K562 (cell line): Measurements from ENCODE around the gene ESPN.

Source experiments
- ATF4 ChIP-seq: fragments of 450-650 bp; formaldehyde crosslinking; IDR thresholded peaks from 2 replicates; pipeline ENCODE4 v1.4.0; 2022; ENCODE audit warnings: mild to moderate bottlenecking, moderate library complexity
- CTCF ChIP-seq, 3 experiments: IDR thresholded peaks in 2 of 3; conservative IDR thresholded peaks in 1 of 3; 2 replicates each; pipeline ENCODE4 v1.5.1; 2011 to 2012; ENCODE audit warnings: low read length in 3 of 3, mild to moderate bottlenecking in 3 of 3, control low read depth in 2 of 3, improper control_type of control experiment in 1 of 3, inconsistent platforms in 1 of 3, low read depth in 1 of 3, mixed read lengths in 1 of 3, moderate library complexity in 1 of 3; ENCODE audit not compliant: insufficient read depth in 2 of 3
- EP300 ChIP-seq: IDR thresholded peaks from 2 replicates; pipeline ENCODE4 v1.6.1; 2012; ENCODE audit warnings: low read length, improper control_type of control experiment
- EZH2 ChIP-seq: IDR thresholded peaks from 2 replicates; pipeline ENCODE4 v1.6.1; 2012; ENCODE audit warnings: low read depth, mild to moderate bottlenecking, inconsistent platforms, low read length, borderline replicate concordance
- HNRNPLL ChIP-seq: fragments of 200-400 bp; formaldehyde crosslinking; IDR thresholded peaks from 2 replicates; pipeline ENCODE4 v1.6.1; 2017; ENCODE audit warnings: low read length, low read depth, mild to moderate bottlenecking; ENCODE audit not compliant: poor library complexity, severe bottlenecking
- MYC ChIP-seq, 2 experiments: fragments of 250-450 bp in 1 of 2; sonication (Bioruptor Pico) in 1 of 2; IDR thresholded peaks; 2 replicates each; pipeline versions ENCODE4 v1.5.1 to v1.6.1; 2012 to 2021; ENCODE audit warnings: low read depth in 2 of 2, borderline replicate concordance in 1 of 2, improper control_type of control experiment in 1 of 2, low read length in 1 of 2, mild to moderate bottlenecking in 1 of 2, moderate library complexity in 1 of 2
- PCBP1 ChIP-seq: fragments of 200-400 bp; formaldehyde crosslinking; IDR thresholded peaks from 2 replicates; pipeline ENCODE4 v1.6.1; 2018; ENCODE audit warnings: mild to moderate bottlenecking, low read depth, low read length; ENCODE audit not compliant: poor library complexity, severe bottlenecking
- RAD21 ChIP-seq, 2 experiments: fragments of 250-450 bp in 1 of 2; fragments of 450-650 bp in 1 of 2; sonication (Bioruptor Pico) in 1 of 2; formaldehyde crosslinking in 1 of 2; IDR thresholded peaks in 1 of 2; conservative IDR thresholded peaks in 1 of 2; 2 replicates each; pipeline versions ENCODE4 v1.4.0 to v1.8.0; 2020 to 2022; ENCODE audit warnings: mild to moderate bottlenecking in 2 of 2, moderate library complexity in 1 of 2
- SP2 ChIP-seq: IDR thresholded peaks from 2 replicates; pipeline ENCODE4 v1.6.1; 2011; ENCODE audit warnings: mild to moderate bottlenecking, low read depth, low read length, moderate library complexity; ENCODE audit not compliant: poor library complexity, severe bottlenecking; ENCODE audit errors: extremely low read depth
- SREBF1 ChIP-seq: fragments of 150-350 bp; IDR thresholded peaks from 2 replicates; pipeline ENCODE4 v1.6.1; 2014; ENCODE audit warnings: antibody characterized with exemption, low read depth, low read length, borderline replicate concordance
- TARDBP ChIP-seq: fragments of 450-650 bp; IDR thresholded peaks from 2 replicates; pipeline ENCODE4 v1.6.1; 2016
- TEAD4 ChIP-seq, 2 experiments: sonication (generic) in 1 of 2; formaldehyde crosslinking in 1 of 2; IDR thresholded peaks; 2 replicates each; pipeline versions ENCODE4 v1.6.1 to v1.8.0; 2012 to 2022; ENCODE audit warnings: borderline replicate concordance in 1 of 2, inconsistent platforms in 1 of 2, low read length in 1 of 2, mild to moderate bottlenecking in 1 of 2, missing genetic modification reagents in 1 of 2
- ZNF584 ChIP-seq: fragments of 200-800 bp; sonication (Bioruptor generic); IDR thresholded peaks from 2 replicates; pipeline ENCODE4 v1.6.1; 2016; ENCODE audit warnings: low read depth, mild to moderate bottlenecking, missing genetic modification characterization, missing compliant biosample characterization
- ZNF644 ChIP-seq: fragments of 200-800 bp; sonication (Bioruptor generic); IDR thresholded peaks from 2 replicates; pipeline ENCODE4 v1.6.1; 2016; ENCODE audit warnings: low read depth, missing genetic modification characterization, missing compliant biosample characterization

GRCh38 chr1:6423321-6423999 is 1.1 kb upstream of the ESPN start:
- TF ChIP-seq ZNF584 (CRISPR knock-in tag): no peak
- TF ChIP-seq SP2: no peak
- peak in 1 of 2 experiments; percentile 77; a peak in 2 of 4 replicates for TF ChIP-seq RAD21 (CRISPR knock-in tag; conservative IDR thresholded peaks at IDR 0.05 in 1 of 2, IDR thresholded peaks at IDR 0.05 in 1 of 2)
- no peak for TF ChIP-seq MYC (IDR thresholded peaks at IDR 0.05; ENCODE audit: low read depth, low read length)
- no peak for TF ChIP-seq MYC (CRISPR knock-in tag; IDR thresholded peaks at IDR 0.05; ENCODE audit: borderline replicate concordance, low read depth)
- TF ChIP-seq PCBP1: peak; percentile 25
- no peak for TF ChIP-seq SREBF1
- no peak for TF ChIP-seq EZH2
- TF ChIP-seq EP300: no peak
- no peak for TF ChIP-seq ATF4 (CRISPR knock-in tag)
- TF ChIP-seq CTCF (IDR thresholded peaks at IDR 0.05 in 2 of 3, conservative IDR thresholded peaks at IDR 0.05 in 1 of 3; ENCODE audit: insufficient read depth in 2 of 3, low read depth in 1 of 3, low read length in 3 of 3): peak; percentile 94 to 99 (median 96)
- TF ChIP-seq HNRNPLL: no peak
- 0 out of 2 replicates have a peak, but pooled peaks have one; percentile 9 for TF ChIP-seq TEAD4 (IDR thresholded peaks at IDR 0.05; ENCODE audit: low read length)
- no peak for TF ChIP-seq TEAD4 (CRISPR knock-in tag; IDR thresholded peaks at IDR 0.05; ENCODE audit: borderline replicate concordance)
- TF ChIP-seq TARDBP: no peak
- no peak for TF ChIP-seq ZNF644
